ENCODE measurements around the gene ENOSF1.

DNA sequence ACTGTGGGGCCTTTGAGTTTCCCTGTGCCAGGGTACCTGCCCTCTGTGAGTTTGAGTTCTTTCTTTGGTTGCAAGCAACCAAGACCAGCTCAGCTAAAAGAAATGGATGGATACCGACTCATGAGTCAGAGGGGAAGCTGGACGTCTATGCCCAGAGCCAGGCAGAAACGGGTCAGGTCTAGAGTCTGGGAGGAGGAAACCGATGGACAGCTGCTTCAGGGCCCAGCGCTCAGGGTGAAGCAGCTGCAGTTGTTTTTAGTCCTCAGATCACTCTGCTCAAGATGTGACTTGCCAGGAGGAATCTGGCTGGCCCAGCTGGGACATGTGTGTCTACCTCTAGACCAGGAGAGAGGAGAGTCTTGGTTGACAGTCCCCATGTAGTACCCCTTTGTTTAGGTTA is 65.1 kb downstream of the ENOSF1 start:
- TF ChIP-seq, protein P1, sequence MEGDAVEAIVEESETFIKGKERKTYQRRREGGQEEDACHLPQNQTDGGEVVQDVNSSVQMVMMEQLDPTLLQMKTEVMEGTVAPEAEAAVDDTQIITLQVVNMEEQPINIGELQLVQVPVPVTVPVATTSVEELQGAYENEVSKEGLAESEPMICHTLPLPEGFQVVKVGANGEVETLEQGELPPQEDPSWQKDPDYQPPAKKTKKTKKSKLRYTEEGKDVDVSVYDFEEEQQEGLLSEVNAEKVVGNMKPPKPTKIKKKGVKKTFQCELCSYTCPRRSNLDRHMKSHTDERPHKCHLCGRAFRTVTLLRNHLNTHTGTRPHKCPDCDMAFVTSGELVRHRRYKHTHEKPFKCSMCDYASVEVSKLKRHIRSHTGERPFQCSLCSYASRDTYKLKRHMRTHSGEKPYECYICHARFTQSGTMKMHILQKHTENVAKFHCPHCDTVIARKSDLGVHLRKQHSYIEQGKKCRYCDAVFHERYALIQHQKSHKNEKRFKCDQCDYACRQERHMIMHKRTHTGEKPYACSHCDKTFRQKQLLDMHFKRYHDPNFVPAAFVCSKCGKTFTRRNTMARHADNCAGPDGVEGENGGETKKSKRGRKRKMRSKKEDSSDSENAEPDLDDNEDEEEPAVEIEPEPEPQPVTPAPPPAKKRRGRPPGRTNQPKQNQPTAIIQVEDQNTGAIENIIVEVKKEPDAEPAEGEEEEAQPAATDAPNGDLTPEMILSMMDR (IDR thresholded peaks at IDR 0.05), result no peak
- no peak for TF ChIP-seq POLR2A (IDR thresholded peaks at IDR 0.05)
- no peak for TF ChIP-seq EP300 (IDR thresholded peaks at IDR 0.05; ENCODE audit: low read depth)

Data from transverse colon (tissue), 3 donors.